Upper lobe of right lung (tissue), 1 donor: ENCODE measurements around the gene WIZ. TPM values are rescaled to one million over a fixed set of nuclear protein-coding genes. Genes with fewer than 3 reads are reported as not detected.
A peak's percentile ranks its signal among the peaks of the same experiment; 100 is the strongest.

Experiments used
- ATAC-seq: fragments of 200-7000 bp; cut with Tn5 transposase; one replicate; pipeline ENCODE4 v1.9.1; 2020; ENCODE audit warnings: mild to moderate bottlenecking, moderate library complexity
- DNase-seq: peaks from one replicate; pipeline ENCODE4 v3.0.0-alpha.2; 2020
- H3K27ac ChIP-seq: fragments of 200-600 bp; one replicate; pipeline ENCODE4 v1.8.0; 2022
- H3K27me3 ChIP-seq: fragments of 200-600 bp; one replicate; pipeline ENCODE4 v1.8.0; 2022; ENCODE audit warnings: mild to moderate bottlenecking
- H3K36me3 ChIP-seq: fragments of 200-600 bp; one replicate; pipeline ENCODE4 v1.8.0; 2022
- H3K4me1 ChIP-seq: fragments of 200-600 bp; one replicate; pipeline ENCODE4 v1.8.0; 2022
- H3K4me3 ChIP-seq: fragments of 200-600 bp; one replicate; pipeline ENCODE4 v1.8.0; 2022; ENCODE audit warnings: mild to moderate bottlenecking
- H3K9me3 ChIP-seq: fragments of 200-600 bp; one replicate; pipeline ENCODE4 v1.8.0; 2022
- CTCF ChIP-seq: fragments of 200-600 bp; IDR thresholded peaks from one replicate; pipeline ENCODE4 v1.8.0; 2022; ENCODE audit warnings: antibody characterized with exemption
- intact Hi-C: fragments of 100-400 bp; cut with DNase I; formaldehyde crosslinking; loops from one replicate; pipeline ENCODE4 v1.11.0; 2022
- total RNA-seq: library from RNA; stranded (reverse); fragmentation: NEBNext Ultra II Directional; extraction: Animal tissue kit (Norgen Biotek cat#: 25700); gene quantifications from one replicate; pipeline ENCODE4 v1.2.1, GENCODE V29; 2021
- donor health status: DM: no; HTN: yes; CAD: no; lungs with severe emphysema.

WIZ gene
- total RNA-seq, 1 donor from 2014 or later, result 30.9 TPM

GRCh38 chr19:15433519-15434069 is 16.2 kb downstream of the WIZ start:
- intact Hi-C loops, result no loop called here
- ATAC-seq, result no peak

DNA sequence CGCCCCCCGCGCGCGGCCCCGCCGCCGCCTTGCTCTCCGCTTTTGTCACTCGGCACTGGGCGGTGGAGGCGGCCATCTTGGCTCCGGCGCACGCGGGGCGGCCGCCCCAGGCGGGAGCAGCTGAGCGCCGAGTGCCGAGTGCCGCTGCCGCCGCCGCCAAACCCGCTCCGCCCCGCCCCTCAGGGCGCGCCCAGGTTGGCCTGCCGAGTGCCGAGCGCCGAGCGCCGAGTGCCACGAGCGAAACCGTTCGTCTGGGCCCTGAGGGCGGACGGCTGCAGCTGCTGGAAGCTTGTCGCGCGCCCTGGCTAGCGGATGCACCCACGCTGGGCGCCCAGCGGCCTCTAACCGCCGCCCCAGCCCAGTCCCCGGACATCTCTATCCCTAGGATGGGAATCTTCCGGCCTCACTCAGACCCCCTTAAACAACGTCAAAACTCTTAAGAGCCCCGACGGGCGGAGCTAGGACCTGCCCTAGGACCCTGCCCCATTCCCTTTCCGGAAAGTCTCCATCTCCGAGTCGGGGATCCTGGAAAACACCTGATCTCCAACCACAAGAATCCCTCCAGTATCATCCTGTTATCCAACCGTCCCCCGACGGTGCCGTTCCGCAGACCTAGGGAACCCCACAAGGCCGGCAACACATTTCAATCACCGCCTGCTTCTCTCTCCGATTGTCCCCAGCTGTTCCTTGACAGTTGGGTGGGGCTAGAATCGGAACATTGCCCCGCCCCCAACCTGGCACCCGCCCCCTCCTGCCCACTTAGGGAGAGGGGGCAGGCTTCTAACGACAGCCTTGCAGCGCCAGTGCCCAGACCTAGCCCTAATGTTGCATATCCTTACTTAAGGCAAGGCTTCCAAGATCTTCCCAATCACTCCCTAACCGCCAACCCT is 16.9 kb downstream of the WIZ start:
- peak; percentile 97 for DNase-seq
- TF ChIP-seq CTCF, result no peak
- H3K4me3 ChIP-seq, result peak overlapping the region; percentile 75
- intact Hi-C loops, result no loop called here
- peaks cover 10% of the 10 kb centered on the region for H3K36me3 ChIP-seq
- ATAC-seq, result peak; percentile 97
- H3K27me3 ChIP-seq, result no peaks in the 10 kb centered on the region
- H3K4me1 ChIP-seq, result peaks cover 27% of the 10 kb centered on the region
- peak overlapping the region; percentile 86 for H3K27ac ChIP-seq
- H3K9me3 ChIP-seq, result no peaks in the 10 kb centered on the region

More at GRCh38 chr19:15433519-15434069, 16.2 kb downstream of the WIZ start:
- no peak for TF ChIP-seq CTCF
- DNase-seq, result no peak
- H3K4me1 ChIP-seq, result peaks cover 27% of the 10 kb centered on the region
- H3K27ac ChIP-seq, result peak overlapping the region; percentile 86
- H3K27me3 ChIP-seq, result no peaks in the 10 kb centered on the region
- H3K9me3 ChIP-seq, result no peaks in the 10 kb centered on the region
- peak overlapping the region; percentile 75 for H3K4me3 ChIP-seq
- H3K36me3 ChIP-seq, result peaks cover 6% of the 10 kb centered on the region

- no peaks in the 10 kb centered on the region for H3K27me3 ChIP-seq
- peaks cover 27% of the 10 kb centered on the region for H3K4me1 ChIP-seq
- no peak for TF ChIP-seq CTCF
- H3K4me3 ChIP-seq, result peak overlapping the region; percentile 74
- no peak for DNase-seq
- intact Hi-C loops, result no loop called here
- peak overlapping the region; percentile 51 for H3K27ac ChIP-seq
- H3K36me3 ChIP-seq, result peaks cover 19% of the 10 kb centered on the region
- no peak for ATAC-seq
- H3K9me3 ChIP-seq, result no peaks in the 10 kb centered on the region
Observed at GRCh38 chr19:15432018-15432494, 17.7 kb downstream of the WIZ start.

GRCh38 chr19:15431396-15432017 is 18.2 kb downstream of the WIZ start:
- peak overlapping the region; percentile 74 for H3K4me3 ChIP-seq
- H3K9me3 ChIP-seq, result no peaks in the 10 kb centered on the region
- ATAC-seq, result no peak
- peaks cover 24% of the 10 kb centered on the region for H3K36me3 ChIP-seq
- DNase-seq, result no peak
- TF ChIP-seq CTCF, result no peak
- peaks cover 27% of the 10 kb centered on the region for H3K4me1 ChIP-seq
- peak overlapping the region; percentile 51 for H3K27ac ChIP-seq
- H3K27me3 ChIP-seq, result no peaks in the 10 kb centered on the region
- intact Hi-C loops, result no loop called here

- no peak for TF ChIP-seq CTCF
- Histone ChIP-seq H3K4me3 (no peak overlapping the region), H3K36me3 (peaks cover 31% of the 10 kb centered on the region), H3K4me1 (peaks cover 27% of the 10 kb centered on the region), H3K27ac (no peak overlapping the region), H3K27me3 (no peaks in the 10 kb centered on the region), H3K9me3 (no peaks in the 10 kb centered on the region)
- no peak for DNase-seq
- no peak for ATAC-seq
- intact Hi-C loops, result no loop called here
Observed at GRCh38 chr19:15430526-15431120, 19.1 kb downstream of the WIZ start.
